Dermis blood vessel endothelial cell (primary cell): ENCODE measurements around the gene PTPRH. TPM values are rescaled to one million over a fixed set of nuclear protein-coding genes. Genes with fewer than 3 reads are reported as not detected.

Source experiments
- total RNA-seq: library from RNA; depleted of rRNA; stranded (reverse); fragments of >200 nt; gene quantifications from 2 replicates; pipeline ENCODE4 v1.2.3, GENCODE V29; 2014

PTPRH gene
- total RNA-seq, 1 donor from 2014 or later, result 0.17 TPM

Other genes starting within 250 kb of the PTPRH start
- gene NLRP2, start 243.1 kb downstream of the PTPRH start, total RNA-seq, result 7.3 and 9.9 TPM in 2 replicates
- gene GP6, start 171.2 kb downstream of the PTPRH start, total RNA-seq, result not detected in 2 replicates
- gene RDH13, start 146.4 kb downstream of the PTPRH start, total RNA-seq, result 18.4 and 20.8 TPM in 2 replicates
- gene EPS8L1, start 133.6 kb downstream of the PTPRH start, total RNA-seq, result 12.6 and 15.6 TPM in 2 replicates
- 37.4 and 40.3 TPM in 2 replicates for gene PPP1R12C, start 91.9 kb downstream of the PTPRH start, total RNA-seq
- gene TNNT1, start 60.3 kb downstream of the PTPRH start, total RNA-seq, result 0.60 and 1.7 TPM in 2 replicates
- not detected in 2 replicates for gene TNNI3, start 51.8 kb downstream of the PTPRH start, total RNA-seq
- 0.34 and 0.42 TPM in 2 replicates for gene DNAAF3, start 42.9 kb downstream of the PTPRH start, total RNA-seq
- not detected in 2 replicates for gene SYT5, start 29.2 kb downstream of the PTPRH start, total RNA-seq
- 1.0 and 1.1 TPM in 2 replicates for gene TMEM86B, start 19.3 kb upstream of the PTPRH start, total RNA-seq
- gene PPP6R1, start 49.5 kb upstream of the PTPRH start, total RNA-seq, result 23.8 and 54.5 TPM in 2 replicates
- gene HSPBP1, start 70.6 kb upstream of the PTPRH start, total RNA-seq, result 23.5 and 41.4 TPM in 2 replicates
- gene BRSK1, start 74.5 kb upstream of the PTPRH start, total RNA-seq, result 0.79 and 2.2 TPM in 2 replicates
- gene TMEM150B, start 115.8 kb upstream of the PTPRH start, total RNA-seq, result not detected in 2 replicates
- 6.1 and 6.7 TPM in 2 replicates for gene KMT5C, start 130.4 kb upstream of the PTPRH start, total RNA-seq
- not detected in 2 replicates for gene COX6B2, start 145.2 kb upstream of the PTPRH start, total RNA-seq
- not detected in 2 replicates for gene GARIN5B, start 153.8 kb upstream of the PTPRH start, total RNA-seq
- gene IL11, start 161.0 kb upstream of the PTPRH start, total RNA-seq, result 0.17 TPM in 1 of 2 replicates, not detected in the other
- not detected in 2 replicates for gene TMEM190, start 167.3 kb upstream of the PTPRH start, total RNA-seq
- 0.34 and 1.0 TPM in 2 replicates for gene TMEM238, start 174.8 kb upstream of the PTPRH start, total RNA-seq
- gene RPL28, start 176.4 kb upstream of the PTPRH start, total RNA-seq, result 257 and 280 TPM in 2 replicates
- gene UBE2S, start 198.3 kb upstream of the PTPRH start, total RNA-seq, result 47.8 and 96.0 TPM in 2 replicates
- not detected in 2 replicates for gene SHISA7, start 233.8 kb upstream of the PTPRH start, total RNA-seq